H9 (cell line): ENCODE data around the gene MRPL18. TPM values are rescaled to one million over a fixed set of nuclear protein-coding genes. Genes with fewer than 3 reads are reported as not detected.

ENCODE experiments used
- DNase-seq: peaks from one replicate; pipeline ENCODE4 v3.0.0-alpha.2; 2017
- H2AFZ ChIP-seq: one replicate; pipeline ENCODE4 v1.6.1; 2013; ENCODE audit warnings: mild to moderate bottlenecking, low read length, control low read depth, moderate library complexity
- H2AK5ac ChIP-seq: 2 replicates; pipeline ENCODE4 v1.6.1; 2013; ENCODE audit warnings: low read length, control low read depth, mixed read lengths; ENCODE audit not compliant: insufficient read length
- H2BK120ac ChIP-seq: one replicate; pipeline ENCODE4 v1.6.1; 2013; ENCODE audit warnings: low read depth, mild to moderate bottlenecking, low read length, control low read depth, inconsistent platforms; ENCODE audit not compliant: poor library complexity, severe bottlenecking
- H2BK12ac ChIP-seq: 2 replicates; pipeline ENCODE4 v1.6.1; 2013; ENCODE audit warnings: low read length, control low read depth, mixed read lengths, low read depth; ENCODE audit not compliant: insufficient read length
- H2BK15ac ChIP-seq: 2 replicates; pipeline ENCODE4 v1.6.1; 2013; ENCODE audit warnings: low read depth, low read length, control low read depth
- H2BK20ac ChIP-seq: one replicate; pipeline ENCODE4 v1.6.1; 2013; ENCODE audit warnings: low read depth, mild to moderate bottlenecking, low read length, control low read depth, inconsistent platforms; ENCODE audit not compliant: poor library complexity, severe bottlenecking
- H2BK5ac ChIP-seq: 2 replicates; pipeline ENCODE4 v1.6.1; 2013; ENCODE audit warnings: low read length, control low read depth, mixed read lengths; ENCODE audit not compliant: insufficient read length
- H3K14ac ChIP-seq: 2 replicates; pipeline ENCODE4 v1.6.1; 2013; ENCODE audit warnings: low read length, control low read depth; ENCODE audit not compliant: insufficient read depth
- H3K18ac ChIP-seq: 2 replicates; pipeline ENCODE4 v1.6.1; 2013; ENCODE audit warnings: low read depth, mild to moderate bottlenecking, mixed read lengths, low read length, control low read depth; ENCODE audit not compliant: insufficient read length
- H3K23ac ChIP-seq: 2 replicates; pipeline ENCODE4 v1.6.1; 2013; ENCODE audit warnings: low read length, control low read depth, mixed read lengths, low read depth; ENCODE audit not compliant: insufficient read length
- H3K23me2 ChIP-seq: 2 replicates; pipeline ENCODE4 v1.6.1; 2013; ENCODE audit warnings: low read depth, mild to moderate bottlenecking, mixed read lengths, low read length, control low read depth; ENCODE audit not compliant: insufficient read length, poor library complexity, severe bottlenecking
- H3K27ac ChIP-seq: 2 replicates; pipeline ENCODE4 v1.5.1; 2013; ENCODE audit warnings: low read length, control low read depth, mixed read lengths, low read depth; ENCODE audit not compliant: insufficient read length
- H3K27me3 ChIP-seq: 2 replicates; pipeline ENCODE4 v1.6.1; 2013; ENCODE audit warnings: low read length, control low read depth, inconsistent platforms; ENCODE audit not compliant: insufficient read depth
- H3K4ac ChIP-seq: 2 replicates; pipeline ENCODE4 v1.6.1; 2013; ENCODE audit warnings: low read depth, mild to moderate bottlenecking, control low read depth, inconsistent platforms, low read length, moderate library complexity
- H3K4me1 ChIP-seq: 2 replicates; pipeline ENCODE4 v1.6.1; 2013; ENCODE audit warnings: low read length, control low read depth, inconsistent platforms; ENCODE audit not compliant: insufficient read depth
- H3K4me2 ChIP-seq: 2 replicates; pipeline ENCODE4 v1.6.1; 2013; ENCODE audit warnings: low read length, control low read depth, mixed read lengths; ENCODE audit not compliant: insufficient read length, insufficient read depth
- H3K56ac ChIP-seq: 2 replicates; pipeline ENCODE4 v1.6.1; 2013; ENCODE audit warnings: low read depth, mild to moderate bottlenecking, mixed read lengths, low read length, control low read depth; ENCODE audit not compliant: insufficient read length
- H3K79me1 ChIP-seq: 2 replicates; pipeline ENCODE4 v1.6.1; 2013; ENCODE audit warnings: low read depth, mild to moderate bottlenecking, moderate library complexity, low read length, control low read depth, inconsistent platforms; ENCODE audit not compliant: insufficient read depth, poor library complexity, severe bottlenecking
- H3K79me2 ChIP-seq: 2 replicates; pipeline ENCODE4 v1.6.1; 2013; ENCODE audit warnings: low read length, control low read depth, inconsistent platforms; ENCODE audit not compliant: insufficient read depth
- H3K9ac ChIP-seq: 2 replicates; pipeline ENCODE4 v1.6.1; 2013; ENCODE audit warnings: low read length, control low read depth, mixed read lengths; ENCODE audit not compliant: insufficient read length; ENCODE audit errors: extremely low read depth
- H3K9me3 ChIP-seq: one replicate; pipeline ENCODE4 v1.6.1; 2013; ENCODE audit warnings: low read depth, low read length, inconsistent platforms; ENCODE audit not compliant: control insufficient read depth
- H3T11ph ChIP-seq: one replicate; pipeline ENCODE4 v1.6.1; 2013; ENCODE audit warnings: mild to moderate bottlenecking, low read length, control low read depth, inconsistent platforms
- H4K20me1 ChIP-seq: one replicate; pipeline ENCODE4 v1.6.1; 2013; ENCODE audit not compliant: control insufficient read depth, insufficient read length, insufficient read depth
- H4K5ac ChIP-seq: 2 replicates; pipeline ENCODE4 v1.6.1; 2013; ENCODE audit warnings: low read depth, mild to moderate bottlenecking, mixed read lengths, low read length, control low read depth; ENCODE audit not compliant: insufficient read length
- H4K8ac ChIP-seq: replicated peaks from 2 replicates; pipeline ENCODE4 v1.6.1; 2013; ENCODE audit warnings: low read length, control low read depth, mixed read lengths, low read depth; ENCODE audit not compliant: insufficient read length
- H4K91ac ChIP-seq: 2 replicates; pipeline ENCODE4 v1.6.1; 2013; ENCODE audit warnings: low read depth, mild to moderate bottlenecking, moderate library complexity, mixed read lengths, low read length, control low read depth; ENCODE audit not compliant: insufficient read length
- H3K27ac Mint-ChIP-seq, 3 experiments: 2 replicates in 2 of 3; 3 replicates in 1 of 3; pipeline ENCODE4 v1.8.0; 2020 to 2021; ENCODE audit warnings: mixed read lengths in 3 of 3, mild to moderate bottlenecking in 1 of 3, moderate library complexity in 1 of 3
- H3K27me3 Mint-ChIP-seq: 2 replicates; pipeline ENCODE4 v1.8.0; 2021; ENCODE audit warnings: low read depth, mild to moderate bottlenecking, moderate library complexity, mixed read lengths
- H3K36me3 Mint-ChIP-seq, 3 experiments: 2 replicates in 2 of 3; 3 replicates in 1 of 3; pipeline ENCODE4 v1.8.0; 2020 to 2021; ENCODE audit warnings: low read depth in 3 of 3, mixed read lengths in 3 of 3; ENCODE audit not compliant: insufficient read depth in 1 of 3
- H3K4me1 Mint-ChIP-seq, 2 experiments: 2 replicates each; pipeline ENCODE4 v1.8.0; 2020; ENCODE audit warnings: mixed read lengths in 2 of 2
- H3K4me3 Mint-ChIP-seq, 2 experiments: 2 replicates in 1 of 2; 3 replicates in 1 of 2; pipeline ENCODE4 v1.8.0; 2020 to 2021; ENCODE audit warnings: mild to moderate bottlenecking in 2 of 2, mixed read lengths in 2 of 2, moderate library complexity in 1 of 2
- H3K9me3 Mint-ChIP-seq, 2 experiments: 2 replicates in 1 of 2; 3 replicates in 1 of 2; pipeline ENCODE4 v1.8.0; 2020; ENCODE audit warnings: mild to moderate bottlenecking in 2 of 2, mixed read lengths in 2 of 2, moderate library complexity in 1 of 2
- CTCF ChIP-seq: fragments of 200-600 bp; sonication (generic); conservative IDR thresholded peaks from 3 replicates; pipeline ENCODE4 v1.8.0; 2021; ENCODE audit warnings: antibody characterized with exemption, mild to moderate bottlenecking
- WGBS: extraction: QIAGEN DNeasy Blood & Tissue Kit; methylation state at CpG from one replicate; pipeline ENCODE4 v1.1.7; 2013; ENCODE audit warnings: missing lambda C conversion rate, low lambda C conversion rate, mixed read lengths; ENCODE audit not compliant: insufficient read length; ENCODE audit errors: extremely low coverage; 5-methylcytosine and 5-hydroxymethylcytosine counted together
- total RNA-seq: library from RNA; stranded (reverse); gene quantifications from 2 replicates; pipeline ENCODE4 v1.2.1, GENCODE V29; 2021

MRPL18 gene
- total RNA-seq, 1 experiment from 2014 or later, result 88.8 TPM

- no peak for DNase-seq
- TF ChIP-seq CTCF, result no peak
- Histone ChIP-seq H3K79me2 (no peaks in the 10 kb centered on the region), H3K27me3 (no peaks in the 10 kb centered on the region), H3K23me2 (no peaks in the 10 kb centered on the region), H2AFZ (no peak overlapping the region), H3K23ac (no peak overlapping the region), H3T11ph (no peak overlapping the region), H3K4ac (no peak overlapping the region), H4K91ac (no peak overlapping the region), H3K4me2 (no peak overlapping the region), H3K79me1 (no peaks in the 10 kb centered on the region), H3K4me1 (no peaks in the 10 kb centered on the region), H2AK5ac (no peak overlapping the region), H2BK15ac (no peak overlapping the region), H2BK12ac (no peak overlapping the region), H3K27ac (no peak overlapping the region), H3K9me3 (no peaks in the 10 kb centered on the region), H2BK120ac (no peak overlapping the region), H3K9ac (no peak overlapping the region), H3K18ac (no peak overlapping the region), H4K5ac (no peak overlapping the region), H3K56ac (no peak overlapping the region), H3K14ac (no peak overlapping the region), H4K20me1 (no peaks in the 10 kb centered on the region), H4K8ac (no peak overlapping the region), H2BK20ac (no peak overlapping the region), H2BK5ac (no peak overlapping the region)
- WGBS, result no CpG with 5 or more reads among the region's 10 CpGs
- H3K27ac Mint-ChIP-seq, result 0 out of 7 replicates have a peak overlapping the region, but pooled peaks of 1 of the 3 experiments have one; percentile 65
- H3K36me3 Mint-ChIP-seq, result no peaks in the 10 kb centered on the region; a peak in 1 of 7 replicates
- peaks cover 16 to 22% of the 10 kb centered on the region in 2 experiments for H3K4me1 Mint-ChIP-seq
- H3K9me3 Mint-ChIP-seq, result no peaks in the 10 kb centered on the region
- no peaks in the 10 kb centered on the region; the same call in none of the 2 replicates for H3K27me3 Mint-ChIP-seq
- H3K4me3 Mint-ChIP-seq, result no peak overlapping the region
These were observed 31.5 kb downstream of the MRPL18 start for GRCh38 chr6:159821726-159822125.
